GM21528 (cell line): ENCODE measurements around the gene CETN3.
"Not testable (repeated sequence)": the region's sequence is repeated elsewhere in the genome, so short reads cannot be mapped to it uniquely, and the experiment has no call there.

Experiments used
- ATAC-seq: cut with Tn5 transposase; IDR thresholded peaks from one replicate; pipeline ENCODE4 v1.9.1; 2021; ENCODE audit warnings: mild to moderate bottlenecking, moderate library complexity; ENCODE audit not compliant: unreplicated experiment, low FRiP score

The CETN3 gene

DNA sequence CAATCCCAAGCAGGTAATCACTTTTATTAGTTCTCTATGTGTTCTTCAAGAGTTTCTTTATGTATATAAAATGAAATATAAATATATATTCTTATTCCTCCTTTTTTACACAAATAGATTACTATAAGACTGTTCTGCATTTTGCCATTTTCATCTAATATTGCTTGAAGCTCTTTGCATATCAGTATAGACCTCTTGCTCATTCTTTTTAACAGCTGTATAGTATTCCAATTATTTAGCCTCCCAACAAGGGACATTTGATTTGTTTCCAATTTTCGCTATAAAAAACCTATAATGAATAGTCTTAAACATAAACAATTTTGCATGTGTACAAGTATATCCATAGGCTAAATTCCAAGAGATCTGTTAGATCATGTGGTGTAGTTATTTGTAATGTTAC, 25.2 kb downstream of the CETN3 start:
- ATAC-seq = no peak

- no peak for ATAC-seq
Measured at GRCh38 chr5:90383903-90384302, 25.7 kb downstream of the CETN3 start.

- ATAC-seq = no peak
Measured at GRCh38 chr5:90381213-90381929, 28.2 kb downstream of the CETN3 start.

GRCh38 chr5:90379652-90380051, 29.9 kb downstream of the CETN3 start:
- ATAC-seq = no peak

DNA sequence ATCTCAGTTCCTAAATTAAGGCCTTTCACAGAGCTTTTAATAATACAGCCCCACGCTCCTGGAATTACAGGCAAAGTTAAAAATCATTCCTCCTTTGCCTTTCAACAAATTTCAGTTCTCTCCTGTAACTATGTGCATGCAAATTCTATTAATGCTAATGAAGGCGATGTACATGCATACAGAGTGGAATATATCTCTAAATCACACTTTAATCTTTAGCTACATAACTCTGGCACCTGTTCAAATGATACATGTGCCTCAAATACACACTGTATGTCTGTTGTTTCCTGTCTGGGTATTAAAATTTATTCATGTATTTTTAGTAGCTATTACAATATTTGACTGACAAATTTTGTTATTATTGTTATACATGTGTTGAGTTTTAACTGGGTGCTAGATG, 30.8 kb downstream of the CETN3 start:
- ATAC-seq = no peak

GRCh38 chr5:90371269-90371668, 38.3 kb downstream of the CETN3 start:
- ATAC-seq = not testable (repeated sequence)

- peak; percentile 79 for ATAC-seq
Measured at GRCh38 chr5:90368454-90369246, 40.9 kb downstream of the CETN3 start.

DNA sequence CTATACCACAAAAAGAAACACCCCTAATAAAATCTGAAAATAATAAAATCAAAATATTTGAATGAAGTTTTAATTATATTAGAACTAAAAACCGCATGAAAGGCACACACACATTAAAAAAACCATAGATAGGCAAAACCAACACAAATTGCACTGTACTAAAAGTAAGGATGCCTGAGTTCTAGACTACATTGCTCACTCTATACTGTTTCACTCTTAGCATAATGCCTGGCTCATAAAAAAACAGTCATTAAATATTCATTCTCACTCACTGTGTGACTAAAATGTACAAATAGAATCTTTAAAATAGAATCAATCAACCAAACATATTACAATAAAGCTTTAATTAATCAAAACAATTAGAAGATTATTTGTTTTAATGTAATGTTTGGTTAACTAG, 41.7 kb downstream of the CETN3 start:
- ATAC-seq = no peak

DNA sequence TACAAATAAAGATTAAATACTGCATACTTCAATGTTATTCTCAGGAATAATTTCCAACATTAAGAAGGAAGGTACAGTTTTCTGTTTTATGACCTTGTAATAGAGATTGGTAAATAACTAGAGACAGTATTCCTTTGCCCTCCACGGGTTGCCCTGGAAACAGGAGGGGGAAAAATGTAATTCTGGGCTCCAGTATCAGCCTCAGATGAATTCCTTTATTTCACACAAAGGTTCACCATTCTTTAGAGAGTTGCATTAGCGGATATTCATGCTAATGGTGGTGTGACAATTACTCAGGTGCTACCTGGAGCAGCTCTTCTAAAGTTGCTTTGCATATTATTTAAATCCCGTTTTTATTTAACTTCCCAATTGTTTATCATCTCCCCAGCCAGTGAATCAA, 42.6 kb downstream of the CETN3 start:
- ATAC-seq = no peak

DNA sequence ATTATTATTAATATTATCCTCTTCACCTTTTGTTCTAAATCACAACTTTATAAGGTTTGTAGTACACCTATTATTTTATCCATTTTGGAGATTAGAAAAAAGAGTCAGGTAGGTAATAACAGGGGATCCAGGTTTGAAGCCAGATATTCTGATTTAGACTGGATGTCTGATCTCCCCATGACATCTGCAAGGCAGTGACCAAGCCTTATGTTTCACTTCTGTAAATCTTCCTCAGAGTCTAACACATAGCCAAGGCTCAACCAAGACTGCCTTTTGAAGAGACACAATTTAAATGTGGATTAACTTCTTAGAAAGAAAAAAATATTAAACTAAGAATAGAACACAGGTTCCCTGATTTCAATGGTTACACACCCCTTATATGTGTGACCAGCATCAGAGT, 44.2 kb downstream of the CETN3 start:
- ATAC-seq = no peak

GRCh38 chr5:90359073-90359920, 50.3 kb downstream of the CETN3 start:
- no peak for ATAC-seq

DNA sequence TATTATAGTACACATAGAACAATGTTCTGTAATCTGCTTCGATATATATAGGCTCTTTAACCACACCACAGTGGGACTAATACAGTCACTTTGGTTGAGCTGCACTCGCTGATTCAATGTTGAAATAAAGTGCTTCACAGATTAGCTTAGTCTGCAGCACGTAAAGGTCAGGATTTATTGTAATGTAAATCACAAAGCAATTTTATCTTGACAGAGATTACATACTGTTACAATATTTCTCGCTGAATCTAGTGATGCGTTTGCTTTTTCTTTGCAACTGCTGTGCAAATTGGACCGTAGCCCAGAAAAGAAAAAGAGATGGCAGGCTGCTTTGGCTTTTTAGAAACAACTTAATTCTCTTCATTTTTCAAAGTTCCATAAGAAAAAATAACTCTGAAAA, 52.9 kb downstream of the CETN3 start:
- no peak for ATAC-seq

GRCh38 chr5:90356176-90356575, 53.4 kb downstream of the CETN3 start:
- no peak for ATAC-seq

- ATAC-seq = no peak
Measured at GRCh38 chr5:90355635-90356034, 53.9 kb downstream of the CETN3 start.

DNA sequence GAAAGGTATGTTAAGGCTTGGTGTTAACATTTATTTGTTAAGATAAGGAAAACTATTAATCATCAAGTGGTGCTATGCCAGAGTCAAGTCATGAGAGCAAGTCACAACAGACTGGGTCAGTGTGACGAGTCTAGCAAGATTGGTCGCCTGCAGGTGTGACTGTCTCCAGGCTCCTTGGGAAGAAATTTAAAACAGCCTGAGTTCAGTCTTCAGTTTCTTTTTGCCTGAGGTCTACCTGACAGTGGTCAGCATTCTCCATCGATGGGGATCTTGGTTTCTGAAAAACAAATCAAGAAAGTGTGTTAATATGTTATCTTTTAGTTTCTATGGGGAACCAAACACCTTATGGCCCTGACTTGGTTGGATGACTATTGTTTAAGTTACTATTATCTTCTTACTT, 56.3 kb downstream of the CETN3 start:
- ATAC-seq = no peak

DNA sequence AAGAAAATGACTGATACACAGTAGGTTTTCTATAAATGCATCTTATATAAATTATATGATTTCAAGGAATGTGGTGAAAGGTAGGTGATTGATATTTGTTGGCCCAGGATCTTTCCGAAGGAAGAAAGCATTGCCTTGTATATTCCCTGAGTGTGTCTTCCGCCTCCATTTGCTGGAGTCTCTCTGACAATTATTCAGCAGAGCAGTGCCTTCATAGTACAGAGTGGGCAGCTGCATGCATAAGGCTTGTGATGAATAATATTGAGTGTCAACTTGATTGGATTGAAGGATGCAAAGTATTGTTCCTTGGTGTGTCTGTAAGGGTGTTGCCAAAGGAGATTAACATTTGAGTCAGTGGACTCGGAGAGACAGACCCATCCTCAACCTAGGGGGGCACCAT, 58.5 kb downstream of the CETN3 start:
- ATAC-seq = no peak

DNA sequence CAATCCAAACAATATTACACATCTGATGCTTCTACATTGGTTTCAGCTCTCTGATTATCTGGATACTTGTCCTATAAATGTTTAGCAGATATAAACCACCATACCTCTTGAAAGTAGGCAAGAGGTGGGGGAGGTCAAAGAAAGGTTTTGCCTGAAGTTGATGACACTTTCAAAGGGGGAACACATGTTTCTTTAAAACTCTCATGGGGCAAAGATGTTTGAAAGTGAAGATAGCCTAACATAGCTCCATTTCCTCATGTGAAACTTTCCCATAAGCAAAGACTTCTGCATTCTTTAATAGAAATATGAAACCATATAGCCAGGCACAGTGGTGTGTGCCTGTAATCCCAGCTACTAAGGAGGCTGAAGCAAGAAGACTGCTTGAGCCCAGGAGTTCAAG, 62.1 kb downstream of the CETN3 start:
- ATAC-seq = no peak

DNA sequence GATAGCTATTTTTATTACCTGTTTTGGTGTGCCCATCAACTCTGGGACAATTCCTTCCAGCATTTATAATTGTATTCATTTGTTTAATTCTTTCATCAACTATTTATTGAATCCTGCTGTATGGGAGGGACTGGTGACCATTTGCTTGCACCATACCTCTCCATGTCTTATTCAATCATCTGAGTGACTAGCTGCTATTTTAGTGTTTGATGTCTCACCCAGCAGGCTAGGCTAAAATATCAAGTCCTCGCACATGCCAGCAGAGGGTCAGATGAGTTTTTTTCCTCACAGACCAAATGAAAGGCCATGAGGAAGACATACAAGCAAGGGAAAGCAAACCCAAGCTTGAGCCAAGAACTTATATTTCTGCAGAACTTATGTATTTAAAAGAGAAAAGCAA, 63.9 kb downstream of the CETN3 start:
- no peak for ATAC-seq

GRCh38 chr5:90344689-90345088, 64.9 kb downstream of the CETN3 start:
- no peak for ATAC-seq

DNA sequence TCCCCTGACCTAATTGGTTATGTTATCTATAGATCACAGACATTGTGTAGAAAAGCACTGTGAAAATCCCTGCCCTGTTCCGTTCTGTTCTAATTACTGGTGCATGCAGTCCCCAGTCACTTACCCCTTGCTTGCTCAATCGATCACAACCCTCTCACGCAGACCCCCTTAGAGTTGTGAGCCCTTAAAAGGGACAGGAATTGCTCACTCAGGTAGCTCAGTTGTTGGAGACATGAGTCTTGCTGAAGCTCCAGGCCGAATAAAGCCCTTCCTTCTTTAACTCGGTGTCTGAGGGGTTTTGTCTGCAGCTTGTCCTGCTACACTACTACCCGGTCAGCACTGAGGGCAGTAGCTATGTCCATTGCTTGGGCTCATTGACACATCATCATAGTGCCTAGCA, 65.8 kb downstream of the CETN3 start:
- not testable (repeated sequence) for ATAC-seq

DNA sequence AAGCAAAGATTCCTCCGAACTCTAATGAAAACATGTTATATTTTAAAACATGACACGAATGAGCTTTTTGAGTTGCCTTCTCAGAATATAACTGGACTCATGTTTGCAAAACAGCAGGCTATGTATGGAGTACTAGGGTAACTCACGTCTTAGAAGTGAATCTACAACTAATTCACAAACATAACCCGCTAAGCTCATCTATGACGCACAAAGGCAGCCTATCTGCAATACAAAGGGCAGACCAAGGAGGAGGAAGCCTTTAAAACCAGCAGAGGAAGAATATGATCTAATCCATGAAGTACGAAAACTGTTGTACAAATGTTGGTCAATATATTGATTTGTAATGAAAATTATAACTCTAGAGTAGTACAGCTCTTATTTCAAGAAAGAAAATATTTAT, 67.0 kb downstream of the CETN3 start:
- no peak for ATAC-seq
